Kidney (tissue), 14 donors: ENCODE data around the gene NHLRC4. TPM values are rescaled to one million over a fixed set of nuclear protein-coding genes. Genes with fewer than 3 reads are reported as not detected.

ENCODE experiments used
- DNase-seq, 5 donors: peaks; one replicate each; pipeline ENCODE4 v3.0.0-alpha.2; 2013 to 2020
- FAIRE-seq: peaks from 2 replicates; lab custom pipeline; 2012; peaks lifted over from hg19 to GRCh38; lab: Jason Lieb, UNC
- H3K27ac ChIP-seq, 2 donors: one replicate each; pipeline ENCODE4 v1.7.0; 2013; ENCODE audit warnings: low read depth in 2 of 2, low read length in 2 of 2, inconsistent platforms in 1 of 2
- H3K27me3 ChIP-seq: one replicate; pipeline ENCODE4 v1.7.1; 2013; ENCODE audit warnings: low read length, inconsistent platforms; ENCODE audit not compliant: control insufficient read depth, insufficient read depth
- H3K36me3 ChIP-seq, 3 donors: one replicate each; pipeline versions ENCODE4 v1.7.0 to v1.7.1; 2013; ENCODE audit warnings: low read length in 3 of 3, control low read depth in 1 of 3, inconsistent platforms in 1 of 3; ENCODE audit not compliant: insufficient read depth in 3 of 3, control insufficient read depth in 2 of 3
- H3K4me1 ChIP-seq, 3 donors: one replicate each; pipeline versions ENCODE4 v1.7.0 to v1.7.1; 2013; ENCODE audit warnings: low read length in 3 of 3, inconsistent platforms in 1 of 3, low read depth in 1 of 3; ENCODE audit not compliant: control insufficient read depth in 2 of 3, insufficient read depth in 2 of 3
- H3K4me3 ChIP-seq, 3 donors: one replicate each; pipeline versions ENCODE4 v1.7.0 to v1.8.1; 2013; ENCODE audit warnings: low read length in 3 of 3, control low read depth in 1 of 3, inconsistent platforms in 1 of 3
- H3K9ac ChIP-seq, 3 donors: one replicate each; pipeline versions ENCODE4 v1.7.0 to v1.7.1; 2013; ENCODE audit warnings: low read length in 3 of 3, control low read depth in 1 of 3, inconsistent platforms in 1 of 3
- H3K9me3 ChIP-seq, 3 donors: one replicate each; pipeline versions ENCODE4 v1.7.0 to v1.7.1; 2013; ENCODE audit warnings: low read length in 3 of 3, control low read depth in 1 of 3, inconsistent platforms in 1 of 3; ENCODE audit not compliant: control insufficient read depth in 2 of 3, insufficient read depth in 1 of 3
- CTCF ChIP-seq: IDR thresholded peaks from 3 replicates; pipeline ENCODE4 v1.5.1; 2012; ENCODE audit warnings: mild to moderate bottlenecking, moderate library complexity, borderline replicate concordance; ENCODE audit not compliant: insufficient read depth; ENCODE audit errors: extremely low read depth
- intact Hi-C: fragments of 100-400 bp; cut with DNase I; formaldehyde crosslinking; loops from one replicate; pipeline ENCODE4 v1.11.1; 2022
- polyA plus RNA-seq: library from polyadenylated mRNA; stranded (reverse); fragments of 350-450 nt; fragmentation: Illumina TruSeq; extraction: RNeasy Lipid Tissue Mini Kit (QIAGEN cat#74804); gene quantifications from one replicate; pipeline ENCODE4 v1.2.3, GENCODE V29; 2014; ENCODE audit warnings: low read depth, low replicate concordance; ENCODE audit not compliant: insufficient read depth
- total RNA-seq: library from RNA; stranded (reverse); fragmentation: NEBNext Ultra II Directional; extraction: Animal tissue kit (Norgen Biotek cat#: 25700); gene quantifications from one replicate; pipeline ENCODE4 v1.2.1, GENCODE V29; 2021
- donor health status: control.
- donor health status: control.
- donor health status: control.
- donor health status: control.
- donor health status: control.
- donor health status: DM: yes; HTN: yes; CAD: no.
- donor health status: Normal renal cell carcinoma (clear cell type).

The NHLRC4 gene
- total and polyA plus RNA-seq, 2 donors from 2014 or later, result 3.3 to 17.4 TPM

DNA sequence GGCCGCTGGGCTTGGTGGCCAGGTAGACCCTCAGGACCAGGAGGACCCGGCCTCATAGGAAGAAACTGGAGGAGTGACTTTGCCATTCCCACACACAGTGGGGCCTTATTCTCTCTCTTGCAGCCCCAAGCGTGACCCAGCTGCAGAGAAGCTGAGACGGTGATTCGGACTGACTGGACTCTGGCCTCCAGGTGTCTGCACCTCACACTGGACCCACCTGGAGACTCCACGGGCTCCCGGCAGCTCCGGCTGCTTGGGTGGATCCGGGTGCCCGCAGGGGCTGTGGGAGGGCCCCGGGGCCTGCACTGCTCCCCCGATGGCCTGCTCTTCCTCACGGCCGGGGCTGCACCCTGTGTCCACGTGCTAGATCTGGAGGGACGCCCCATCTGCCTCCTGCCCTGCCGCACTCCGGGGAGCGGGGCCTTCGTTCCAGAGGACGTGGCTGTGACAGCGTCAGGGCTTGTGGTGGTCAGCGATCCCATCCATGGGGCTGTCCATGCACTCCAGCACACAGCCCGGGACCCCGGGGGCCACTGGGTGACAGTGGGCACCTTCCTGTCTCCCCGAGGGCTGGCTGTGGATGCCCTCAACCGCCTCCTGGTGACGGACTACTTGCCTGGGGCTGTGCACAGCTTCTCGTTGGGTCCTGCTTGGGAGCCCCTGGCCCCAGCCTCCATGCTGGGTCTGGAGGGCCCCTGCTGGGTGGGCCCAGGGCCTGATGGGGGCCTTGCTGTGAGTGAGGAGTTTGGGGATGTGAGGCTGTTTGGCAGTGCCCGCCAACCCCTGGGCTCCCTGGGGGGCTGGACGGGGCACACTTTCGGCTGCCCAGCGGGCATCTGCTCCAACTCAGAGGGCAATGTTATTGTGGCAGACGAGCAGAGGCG, 810 bp downstream of the NHLRC4 start:
- FAIRE-seq, result no peak

GRCh38 chr16:568401-569258, 1.8 kb downstream of the NHLRC4 start:
- intact Hi-C loops, result no loop called here
- Histone ChIP-seq H3K9ac (peak overlapping the region in 2 of 3 donors; percentile 4 to 58), H3K9me3 (no peaks in the 10 kb centered on the region), H3K36me3 (no peaks in the 10 kb centered on the region), H3K4me3 (peak overlapping the region; percentile 16 to 73 (median 50)), H3K27ac (peak overlapping the region; percentile 63 to 83), H3K27me3 (no peaks in the 10 kb centered on the region), H3K4me1 (peaks cover 0 to 46% (median 0%) of the 10 kb centered on the region in 3 donors)
- DNase-seq, result no peak
- no peak for FAIRE-seq
- TF ChIP-seq CTCF, result no peak

More for the DNA sequence above, 810 bp downstream of the NHLRC4 start:
- H3K9ac ChIP-seq, result peak overlapping the region in 1 of 3 donors; percentile 41
- H3K27ac ChIP-seq, result no peak overlapping the region
- intact Hi-C loops, result no loop called here
- peak overlapping the region in 1 of 3 donors; percentile 45 for H3K4me3 ChIP-seq
- H3K27me3 ChIP-seq, result no peaks in the 10 kb centered on the region
- TF ChIP-seq CTCF, result no peak
- no peaks in the 10 kb centered on the region for H3K36me3 ChIP-seq
- peaks cover 0 to 46% (median 0%) of the 10 kb centered on the region in 3 donors for H3K4me1 ChIP-seq
- DNase-seq, result no peak
- no peaks in the 10 kb centered on the region for H3K9me3 ChIP-seq

GRCh38 chr16:569445-570254, 2.8 kb downstream of the NHLRC4 start, which contains the start of gene PIGQ:
TSS of gene PIGQ (plus strand) at chr16:569968. CDS start at chr16:574075, 4,107 bp downstream.
- no peak for TF ChIP-seq CTCF
- H3K9me3 ChIP-seq, result no peaks in the 10 kb centered on the region
- peaks cover 0 to 5% (median 2%) of the 10 kb centered on the region in 3 donors for H3K36me3 ChIP-seq
- no peaks in the 10 kb centered on the region for H3K27me3 ChIP-seq
- intact Hi-C loops, result no loop called here
- peak within 1 kb of the TSS; percentile 58 to 68 (median 65) for H3K9ac ChIP-seq
- H3K4me3 ChIP-seq, result peak within 1 kb of the TSS; percentile 73 to 87 (median 77)
- peaks cover 0 to 46% (median 0%) of the 10 kb centered on the region in 3 donors for H3K4me1 ChIP-seq
- FAIRE-seq (no peak), DNase-seq (peak; percentile 69 to 90 (median 73))
- peak within 1 kb of the TSS; percentile 63 to 83 for H3K27ac ChIP-seq
